ENCODE data around the gene TFCP2. TPM values are rescaled to one million over a fixed set of nuclear protein-coding genes. Genes with fewer than 3 reads are reported as not detected.

Gene TFCP2
- total RNA-seq, 1 experiment from 2014 or later = 33.9 TPM

DNA sequence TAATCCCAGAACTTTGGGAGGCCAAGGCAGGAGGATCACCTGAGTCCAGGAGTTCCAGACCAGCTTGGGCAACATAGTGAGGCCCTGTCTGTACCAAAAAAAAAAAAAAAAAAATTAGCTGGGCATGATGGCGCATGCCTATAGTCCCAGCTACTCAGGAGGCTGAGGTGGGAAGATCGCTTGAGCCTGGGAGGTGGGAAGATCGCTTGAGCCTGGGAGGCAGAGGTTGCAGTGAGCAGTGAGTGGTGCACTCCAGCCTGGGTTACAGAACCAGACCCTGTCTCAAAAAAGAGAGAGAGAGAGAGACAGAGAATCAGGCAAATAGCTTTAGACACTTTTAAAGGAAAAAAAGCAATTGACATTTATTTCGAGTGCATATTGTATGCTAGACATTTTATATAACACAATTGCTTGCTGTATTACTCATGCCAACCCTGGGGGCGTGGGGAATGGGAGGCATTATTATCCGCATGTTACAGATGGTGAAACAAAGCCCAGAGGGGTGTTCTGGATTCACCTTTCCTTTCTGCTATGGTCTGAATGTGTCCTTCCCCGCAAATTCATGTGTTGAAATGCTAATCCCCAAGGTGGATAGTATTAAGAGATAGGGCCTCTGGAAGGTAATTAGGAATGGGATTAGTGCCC is 35.2 kb upstream of the TFCP2 start:
- in situ Hi-C loops (cut with HindIII; ENCODE audit: low pct_unique_long_range_greater_than_20kb, low sequenced_read_pairs) = no loop called here
- ChIA-PET POLR2A (no interaction called here), CTCF (no interaction called here)
- Histone ChIP-seq H3K9me3 (ENCODE audit: control insufficient read depth, insufficient read depth, low read depth, low read length) (no peaks in the 10 kb centered on the region), H3K36me3 (ENCODE audit: control insufficient read depth, insufficient read depth, low read length) (no peaks in the 10 kb centered on the region), H3K27me3 (ENCODE audit: control insufficient read depth, insufficient read depth, low read length) (no peaks in the 10 kb centered on the region), H3K4me3 (ENCODE audit: low read depth in 2 of 2, low read length in 2 of 2) (no peak overlapping the region), H3K4me1 (ENCODE audit: control insufficient read depth, insufficient read depth, low read length) (no peaks in the 10 kb centered on the region), H3K27ac (ENCODE audit: low read length) (no peak overlapping the region)
- no peak for ATAC-seq
- intact Hi-C loops (cut with micrococcal nuclease; ENCODE audit: unreplicated experiment) = no loop called here
- BruUV-seq (replicated peaks) = no TSS peak
- DNase-seq (ENCODE audit: low read depth, low spot score) = no peak
- no peak for TF ChIP-seq POLR2AphosphoS5 (IDR thresholded peaks at IDR 0.05; ENCODE audit: low read depth, low read length)
- TF ChIP-seq, protein P1, sequence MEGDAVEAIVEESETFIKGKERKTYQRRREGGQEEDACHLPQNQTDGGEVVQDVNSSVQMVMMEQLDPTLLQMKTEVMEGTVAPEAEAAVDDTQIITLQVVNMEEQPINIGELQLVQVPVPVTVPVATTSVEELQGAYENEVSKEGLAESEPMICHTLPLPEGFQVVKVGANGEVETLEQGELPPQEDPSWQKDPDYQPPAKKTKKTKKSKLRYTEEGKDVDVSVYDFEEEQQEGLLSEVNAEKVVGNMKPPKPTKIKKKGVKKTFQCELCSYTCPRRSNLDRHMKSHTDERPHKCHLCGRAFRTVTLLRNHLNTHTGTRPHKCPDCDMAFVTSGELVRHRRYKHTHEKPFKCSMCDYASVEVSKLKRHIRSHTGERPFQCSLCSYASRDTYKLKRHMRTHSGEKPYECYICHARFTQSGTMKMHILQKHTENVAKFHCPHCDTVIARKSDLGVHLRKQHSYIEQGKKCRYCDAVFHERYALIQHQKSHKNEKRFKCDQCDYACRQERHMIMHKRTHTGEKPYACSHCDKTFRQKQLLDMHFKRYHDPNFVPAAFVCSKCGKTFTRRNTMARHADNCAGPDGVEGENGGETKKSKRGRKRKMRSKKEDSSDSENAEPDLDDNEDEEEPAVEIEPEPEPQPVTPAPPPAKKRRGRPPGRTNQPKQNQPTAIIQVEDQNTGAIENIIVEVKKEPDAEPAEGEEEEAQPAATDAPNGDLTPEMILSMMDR (IDR thresholded peaks at IDR 0.05) = no peak
- no peak for TF ChIP-seq TCF7L2 (IDR thresholded peaks at IDR 0.05; ENCODE audit: low read depth, low read length)
- TF ChIP-seq, protein P2, sequence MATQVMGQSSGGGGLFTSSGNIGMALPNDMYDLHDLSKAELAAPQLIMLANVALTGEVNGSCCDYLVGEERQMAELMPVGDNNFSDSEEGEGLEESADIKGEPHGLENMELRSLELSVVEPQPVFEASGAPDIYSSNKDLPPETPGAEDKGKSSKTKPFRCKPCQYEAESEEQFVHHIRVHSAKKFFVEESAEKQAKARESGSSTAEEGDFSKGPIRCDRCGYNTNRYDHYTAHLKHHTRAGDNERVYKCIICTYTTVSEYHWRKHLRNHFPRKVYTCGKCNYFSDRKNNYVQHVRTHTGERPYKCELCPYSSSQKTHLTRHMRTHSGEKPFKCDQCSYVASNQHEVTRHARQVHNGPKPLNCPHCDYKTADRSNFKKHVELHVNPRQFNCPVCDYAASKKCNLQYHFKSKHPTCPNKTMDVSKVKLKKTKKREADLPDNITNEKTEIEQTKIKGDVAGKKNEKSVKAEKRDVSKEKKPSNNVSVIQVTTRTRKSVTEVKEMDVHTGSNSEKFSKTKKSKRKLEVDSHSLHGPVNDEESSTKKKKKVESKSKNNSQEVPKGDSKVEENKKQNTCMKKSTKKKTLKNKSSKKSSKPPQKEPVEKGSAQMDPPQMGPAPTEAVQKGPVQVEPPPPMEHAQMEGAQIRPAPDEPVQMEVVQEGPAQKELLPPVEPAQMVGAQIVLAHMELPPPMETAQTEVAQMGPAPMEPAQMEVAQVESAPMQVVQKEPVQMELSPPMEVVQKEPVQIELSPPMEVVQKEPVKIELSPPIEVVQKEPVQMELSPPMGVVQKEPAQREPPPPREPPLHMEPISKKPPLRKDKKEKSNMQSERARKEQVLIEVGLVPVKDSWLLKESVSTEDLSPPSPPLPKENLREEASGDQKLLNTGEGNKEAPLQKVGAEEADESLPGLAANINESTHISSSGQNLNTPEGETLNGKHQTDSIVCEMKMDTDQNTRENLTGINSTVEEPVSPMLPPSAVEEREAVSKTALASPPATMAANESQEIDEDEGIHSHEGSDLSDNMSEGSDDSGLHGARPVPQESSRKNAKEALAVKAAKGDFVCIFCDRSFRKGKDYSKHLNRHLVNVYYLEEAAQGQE (IDR thresholded peaks at IDR 0.05; ENCODE audit: insufficient read depth in 1 of 2, low read depth in 2 of 2, low read length in 1 of 2) = no peak
- TF ChIP-seq SIN3A (IDR thresholded peaks at IDR 0.05; ENCODE audit: borderline replicate concordance, insufficient read depth, low read depth, low read length) = no peak

DNA sequence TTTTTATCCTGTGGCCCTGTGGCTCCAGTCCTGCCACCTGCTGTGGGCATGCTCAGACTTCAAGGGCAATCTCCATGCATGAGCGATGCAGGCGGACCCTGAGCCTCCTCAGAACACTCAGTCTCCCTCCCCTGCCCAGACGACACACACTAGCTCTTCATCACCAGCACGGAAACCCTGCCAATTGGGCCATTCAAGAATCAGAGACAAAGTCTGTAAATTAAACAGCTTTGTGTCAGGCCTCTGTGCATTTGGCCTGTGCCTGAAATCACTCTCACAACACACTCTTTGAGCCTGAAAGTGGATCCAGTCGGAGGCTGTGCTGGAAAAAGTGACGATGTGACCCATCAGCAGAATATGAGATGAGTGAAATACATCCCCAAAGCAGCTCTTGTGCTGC is 32.4 kb upstream of the TFCP2 start:
- DNase-seq (ENCODE audit: low read depth, low spot score) (no peak), ATAC-seq (no peak)
- no peaks in the 10 kb centered on the region for H3K9me3 ChIP-seq (ENCODE audit: control insufficient read depth, insufficient read depth, low read depth, low read length)
- H3K27me3 ChIP-seq (ENCODE audit: control insufficient read depth, insufficient read depth, low read length) = no peaks in the 10 kb centered on the region
- no peak overlapping the region for H3K4me3 ChIP-seq (ENCODE audit: low read depth in 2 of 2, low read length in 2 of 2)
- no peaks in the 10 kb centered on the region for H3K36me3 ChIP-seq (ENCODE audit: control insufficient read depth, insufficient read depth, low read length)
- ChIA-PET POLR2A (interaction anchor here (0.7 kb wide), 1 partner anchor 14 kb away, joined by 6 read pairs; no protein-coding TSS in a partner anchor), CTCF (no interaction called here)
- TF ChIP-seq, protein P2 (IDR thresholded peaks at IDR 0.05; ENCODE audit: insufficient read depth in 1 of 2, low read depth in 2 of 2, low read length in 1 of 2) = no peak
- TF ChIP-seq, protein P1 (IDR thresholded peaks at IDR 0.05) = no peak
- TF ChIP-seq POLR2AphosphoS5 (IDR thresholded peaks at IDR 0.05; ENCODE audit: low read depth, low read length) (no peak), SIN3A (IDR thresholded peaks at IDR 0.05; ENCODE audit: borderline replicate concordance, insufficient read depth, low read depth, low read length) (no peak), TCF7L2 (IDR thresholded peaks at IDR 0.05; ENCODE audit: low read depth, low read length) (no peak)
- in situ Hi-C loops (cut with HindIII; ENCODE audit: low pct_unique_long_range_greater_than_20kb, low sequenced_read_pairs) (no loop called here), intact Hi-C loops (cut with micrococcal nuclease; ENCODE audit: unreplicated experiment) (no loop called here)
- BruUV-seq (replicated peaks) = no TSS peak
- H3K4me1 ChIP-seq (ENCODE audit: control insufficient read depth, insufficient read depth, low read length) = no peaks in the 10 kb centered on the region
- H3K27ac ChIP-seq (ENCODE audit: low read length) = no peak overlapping the region

Data from Panc1 (cell line).